Panc1 (cell line): ENCODE data around the gene SLIT3. TPM values are rescaled to one million over a fixed set of nuclear protein-coding genes. Genes with fewer than 3 reads are reported as not detected.

ENCODE experiments used
- ATAC-seq: fragments of 200-7000 bp; cut with Tn5 transposase; 2 replicates; pipeline ENCODE4 v1.9.1; 2020; ENCODE audit warnings: mild to moderate bottlenecking, moderate library complexity
- BruUV-seq: library from RNA; stranded (reverse); fragments of 400-500 nt; replicated peaks from 2 replicates; lab custom pipeline; 2021; lab: Mats Ljungman, UMichigan
- CTCF ChIA-PET: fragments of 300-600 bp; sonication (Branson Sonifier 250); formaldehyde crosslinking; loops from one replicate; lab custom pipeline; 2022; ENCODE audit warnings: antibody characterized with exemption; lab: Charles Lee
- POLR2A ChIA-PET: fragments of 300-600 bp; sonication (Branson Sonifier 250); formaldehyde crosslinking; loops from one replicate; lab custom pipeline; 2022; ENCODE audit warnings: antibody characterized with exemption; lab: Charles Lee
- DNase-seq: peaks from one replicate; pipeline ENCODE4 v3.0.0-alpha.2; 2010; ENCODE audit warnings: low read depth, low spot score
- H3K27ac ChIP-seq: 2 replicates; pipeline ENCODE4 v1.5.1; 2011; ENCODE audit warnings: mild to moderate bottlenecking, low read length, inconsistent platforms
- H3K27me3 ChIP-seq: fragments of 200-500 bp; sonication (Bioruptor generic); 2 replicates; pipeline ENCODE4 v1.6.0; 2014; ENCODE audit warnings: low read length, inconsistent platforms; ENCODE audit not compliant: control insufficient read depth, insufficient read depth
- H3K36me3 ChIP-seq: fragments of 200-500 bp; sonication (Bioruptor generic); 2 replicates; pipeline ENCODE4 v1.5.1; 2014; ENCODE audit warnings: inconsistent platforms, mild to moderate bottlenecking, low read length, moderate library complexity; ENCODE audit not compliant: control insufficient read depth, insufficient read depth
- H3K4me1 ChIP-seq: 2 replicates; pipeline ENCODE4 v1.5.1; 2011; ENCODE audit warnings: inconsistent platforms, mild to moderate bottlenecking, low read length, moderate library complexity; ENCODE audit not compliant: control insufficient read depth, insufficient read depth
- H3K4me3 ChIP-seq, 2 experiments: 2 replicates each; pipeline ENCODE4 v1.5.1; 2011 to 2012; ENCODE audit warnings: low read depth in 2 of 2, low read length in 2 of 2, mild to moderate bottlenecking in 2 of 2, inconsistent platforms in 1 of 2, moderate library complexity in 1 of 2
- H3K9me3 ChIP-seq: fragments of 200-500 bp; sonication (Bioruptor generic); 2 replicates; pipeline ENCODE4 v1.5.1; 2014; ENCODE audit warnings: low read depth, mild to moderate bottlenecking, inconsistent platforms, low read length, moderate library complexity; ENCODE audit not compliant: control insufficient read depth, insufficient read depth
- POLR2AphosphoS5 ChIP-seq: IDR thresholded peaks from 2 replicates; pipeline ENCODE4 v1.6.1; 2012; ENCODE audit warnings: mild to moderate bottlenecking, low read depth, low read length, moderate library complexity
- SIN3A ChIP-seq: IDR thresholded peaks from 2 replicates; pipeline ENCODE4 v1.6.1; 2012; ENCODE audit warnings: low read depth, mild to moderate bottlenecking, low read length, moderate library complexity, borderline replicate concordance; ENCODE audit not compliant: insufficient read depth
- TCF7L2 ChIP-seq: IDR thresholded peaks from 2 replicates; pipeline ENCODE4 v1.6.1; 2011; ENCODE audit warnings: mild to moderate bottlenecking, low read depth, low read length, inconsistent platforms
- in situ Hi-C: cut with HindIII; loops from 2 replicates; pipeline ENCODE4 v1.10.0; 2016; ENCODE audit warnings: low sequenced_read_pairs, low pct_unique_long_range_greater_than_20kb
- intact Hi-C: fragments of 100-400 bp; cut with micrococcal nuclease; formaldehyde crosslinking; loops from one replicate; pipeline ENCODE4 v1.10.0; 2022; ENCODE audit not compliant: unreplicated experiment
- total RNA-seq: library from RNA; stranded (reverse); gene quantifications from one replicate; pipeline ENCODE4 v1.2.1, GENCODE V29; 2021; ENCODE audit not compliant: unreplicated experiment
- TF ChIP-seq, protein P1 (sequence below), 2 experiments: IDR thresholded peaks; 2 replicates each; pipeline ENCODE4 v1.6.1; 2011 to 2012; ENCODE audit warnings: low read depth in 2 of 2, control low read depth in 1 of 2, low read length in 1 of 2, mild to moderate bottlenecking in 1 of 2, moderate library complexity in 1 of 2; ENCODE audit not compliant: insufficient read depth in 1 of 2
- TF ChIP-seq, protein P2 (sequence below): fragments of 450-650 bp; IDR thresholded peaks from 2 replicates; pipeline ENCODE4 v1.5.1; 2017; ENCODE audit warnings: mild to moderate bottlenecking

The SLIT3 gene
- total RNA-seq, 1 experiment from 2014 or later = 26.4 TPM

- in situ Hi-C loops (no loop called here), intact Hi-C loops (no loop called here)
- no peaks in the 10 kb centered on the region for H3K36me3 ChIP-seq
- no peak overlapping the region for H3K4me3 ChIP-seq
- POLR2A ChIA-PET = no interaction called here
- H3K27ac ChIP-seq = no peak overlapping the region
- H3K27me3 ChIP-seq = no peaks in the 10 kb centered on the region
- TF ChIP-seq, protein P1, sequence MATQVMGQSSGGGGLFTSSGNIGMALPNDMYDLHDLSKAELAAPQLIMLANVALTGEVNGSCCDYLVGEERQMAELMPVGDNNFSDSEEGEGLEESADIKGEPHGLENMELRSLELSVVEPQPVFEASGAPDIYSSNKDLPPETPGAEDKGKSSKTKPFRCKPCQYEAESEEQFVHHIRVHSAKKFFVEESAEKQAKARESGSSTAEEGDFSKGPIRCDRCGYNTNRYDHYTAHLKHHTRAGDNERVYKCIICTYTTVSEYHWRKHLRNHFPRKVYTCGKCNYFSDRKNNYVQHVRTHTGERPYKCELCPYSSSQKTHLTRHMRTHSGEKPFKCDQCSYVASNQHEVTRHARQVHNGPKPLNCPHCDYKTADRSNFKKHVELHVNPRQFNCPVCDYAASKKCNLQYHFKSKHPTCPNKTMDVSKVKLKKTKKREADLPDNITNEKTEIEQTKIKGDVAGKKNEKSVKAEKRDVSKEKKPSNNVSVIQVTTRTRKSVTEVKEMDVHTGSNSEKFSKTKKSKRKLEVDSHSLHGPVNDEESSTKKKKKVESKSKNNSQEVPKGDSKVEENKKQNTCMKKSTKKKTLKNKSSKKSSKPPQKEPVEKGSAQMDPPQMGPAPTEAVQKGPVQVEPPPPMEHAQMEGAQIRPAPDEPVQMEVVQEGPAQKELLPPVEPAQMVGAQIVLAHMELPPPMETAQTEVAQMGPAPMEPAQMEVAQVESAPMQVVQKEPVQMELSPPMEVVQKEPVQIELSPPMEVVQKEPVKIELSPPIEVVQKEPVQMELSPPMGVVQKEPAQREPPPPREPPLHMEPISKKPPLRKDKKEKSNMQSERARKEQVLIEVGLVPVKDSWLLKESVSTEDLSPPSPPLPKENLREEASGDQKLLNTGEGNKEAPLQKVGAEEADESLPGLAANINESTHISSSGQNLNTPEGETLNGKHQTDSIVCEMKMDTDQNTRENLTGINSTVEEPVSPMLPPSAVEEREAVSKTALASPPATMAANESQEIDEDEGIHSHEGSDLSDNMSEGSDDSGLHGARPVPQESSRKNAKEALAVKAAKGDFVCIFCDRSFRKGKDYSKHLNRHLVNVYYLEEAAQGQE (IDR thresholded peaks at IDR 0.05; ENCODE audit: insufficient read depth in 1 of 2, low read depth in 2 of 2, low read length in 1 of 2) = no peak
- TF ChIP-seq SIN3A (no peak), TCF7L2 (no peak), POLR2AphosphoS5 (no peak)
- DNase-seq = no peak
- no TSS peak for BruUV-seq
- no peaks in the 10 kb centered on the region for H3K4me1 ChIP-seq
- CTCF ChIA-PET = no interaction called here
- H3K9me3 ChIP-seq = peaks cover 16% of the 10 kb centered on the region; the same call in 1 of the 2 replicates
- ATAC-seq = no peak
Observed at GRCh38 chr5:169343766-169344165, 42.8 kb upstream of the SLIT3 start.

- TF ChIP-seq, protein P2, sequence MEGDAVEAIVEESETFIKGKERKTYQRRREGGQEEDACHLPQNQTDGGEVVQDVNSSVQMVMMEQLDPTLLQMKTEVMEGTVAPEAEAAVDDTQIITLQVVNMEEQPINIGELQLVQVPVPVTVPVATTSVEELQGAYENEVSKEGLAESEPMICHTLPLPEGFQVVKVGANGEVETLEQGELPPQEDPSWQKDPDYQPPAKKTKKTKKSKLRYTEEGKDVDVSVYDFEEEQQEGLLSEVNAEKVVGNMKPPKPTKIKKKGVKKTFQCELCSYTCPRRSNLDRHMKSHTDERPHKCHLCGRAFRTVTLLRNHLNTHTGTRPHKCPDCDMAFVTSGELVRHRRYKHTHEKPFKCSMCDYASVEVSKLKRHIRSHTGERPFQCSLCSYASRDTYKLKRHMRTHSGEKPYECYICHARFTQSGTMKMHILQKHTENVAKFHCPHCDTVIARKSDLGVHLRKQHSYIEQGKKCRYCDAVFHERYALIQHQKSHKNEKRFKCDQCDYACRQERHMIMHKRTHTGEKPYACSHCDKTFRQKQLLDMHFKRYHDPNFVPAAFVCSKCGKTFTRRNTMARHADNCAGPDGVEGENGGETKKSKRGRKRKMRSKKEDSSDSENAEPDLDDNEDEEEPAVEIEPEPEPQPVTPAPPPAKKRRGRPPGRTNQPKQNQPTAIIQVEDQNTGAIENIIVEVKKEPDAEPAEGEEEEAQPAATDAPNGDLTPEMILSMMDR = no peak
- H3K9me3 ChIP-seq = no peaks in the 10 kb centered on the region
- intact Hi-C loops = no loop called here
- no peaks in the 10 kb centered on the region for H3K4me1 ChIP-seq
- no peaks in the 10 kb centered on the region for H3K27me3 ChIP-seq
- in situ Hi-C loops = no loop called here
- H3K4me3 ChIP-seq = no peak overlapping the region
- no peaks in the 10 kb centered on the region for H3K36me3 ChIP-seq
- no TSS peak for BruUV-seq
- no peak overlapping the region for H3K27ac ChIP-seq
- ChIA-PET CTCF (no interaction called here), POLR2A (no interaction called here)
- DNase-seq (no peak), ATAC-seq (no peak)
Observed at GRCh38 chr5:169341556-169341955, 40.6 kb upstream of the SLIT3 start.

DNA sequence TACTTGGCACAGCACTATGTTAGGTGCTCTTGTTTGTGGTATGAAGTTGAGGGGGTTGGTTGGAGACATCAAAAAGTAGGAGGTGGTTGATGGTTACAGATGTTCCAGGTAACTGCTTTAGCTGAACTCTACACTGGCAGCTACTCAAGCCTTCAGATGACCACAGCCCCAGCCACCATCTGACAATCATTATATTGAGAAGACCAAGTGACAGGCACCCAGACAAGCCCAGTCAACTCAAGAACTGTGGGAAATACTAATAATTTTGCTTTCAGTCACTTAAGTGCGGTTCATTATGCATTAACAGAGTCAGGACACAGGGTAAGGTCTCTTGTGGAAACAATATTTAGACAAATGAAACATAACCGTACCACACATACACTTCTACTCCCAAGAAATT lies 38.9 kb upstream of the SLIT3 start:
- no peaks in the 10 kb centered on the region for H3K27me3 ChIP-seq
- H3K9me3 ChIP-seq = no peaks in the 10 kb centered on the region
- CTCF ChIA-PET = no interaction called here
- H3K4me3 ChIP-seq = no peak overlapping the region
- no peaks in the 10 kb centered on the region for H3K4me1 ChIP-seq
- in situ Hi-C loops = no loop called here
- ATAC-seq (no peak), DNase-seq (no peak)
- no peak overlapping the region for H3K27ac ChIP-seq
- POLR2A ChIA-PET = no interaction called here
- TF ChIP-seq TCF7L2 (no peak), POLR2AphosphoS5 (no peak), SIN3A (no peak)
- TF ChIP-seq, protein P1 (IDR thresholded peaks at IDR 0.05; ENCODE audit: insufficient read depth in 1 of 2, low read depth in 2 of 2, low read length in 1 of 2) = no peak
- TF ChIP-seq, protein P2 = no peak
- intact Hi-C loops = no loop called here
- H3K36me3 ChIP-seq = no peaks in the 10 kb centered on the region
- BruUV-seq = no TSS peak
